GM12872 (cell line): ENCODE measurements around the gene SLC35B1.

Source experiments
- TF ChIP-seq, protein P1 (sequence below): IDR thresholded peaks from 3 replicates; pipeline ENCODE4 v1.5.1; 2011; ENCODE audit warnings: low read depth, mild to moderate bottlenecking, low read length, moderate library complexity; ENCODE audit not compliant: insufficient read depth

Gene SLC35B1, protein sequence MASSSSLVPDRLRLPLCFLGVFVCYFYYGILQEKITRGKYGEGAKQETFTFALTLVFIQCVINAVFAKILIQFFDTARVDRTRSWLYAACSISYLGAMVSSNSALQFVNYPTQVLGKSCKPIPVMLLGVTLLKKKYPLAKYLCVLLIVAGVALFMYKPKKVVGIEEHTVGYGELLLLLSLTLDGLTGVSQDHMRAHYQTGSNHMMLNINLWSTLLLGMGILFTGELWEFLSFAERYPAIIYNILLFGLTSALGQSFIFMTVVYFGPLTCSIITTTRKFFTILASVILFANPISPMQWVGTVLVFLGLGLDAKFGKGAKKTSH

DNA sequence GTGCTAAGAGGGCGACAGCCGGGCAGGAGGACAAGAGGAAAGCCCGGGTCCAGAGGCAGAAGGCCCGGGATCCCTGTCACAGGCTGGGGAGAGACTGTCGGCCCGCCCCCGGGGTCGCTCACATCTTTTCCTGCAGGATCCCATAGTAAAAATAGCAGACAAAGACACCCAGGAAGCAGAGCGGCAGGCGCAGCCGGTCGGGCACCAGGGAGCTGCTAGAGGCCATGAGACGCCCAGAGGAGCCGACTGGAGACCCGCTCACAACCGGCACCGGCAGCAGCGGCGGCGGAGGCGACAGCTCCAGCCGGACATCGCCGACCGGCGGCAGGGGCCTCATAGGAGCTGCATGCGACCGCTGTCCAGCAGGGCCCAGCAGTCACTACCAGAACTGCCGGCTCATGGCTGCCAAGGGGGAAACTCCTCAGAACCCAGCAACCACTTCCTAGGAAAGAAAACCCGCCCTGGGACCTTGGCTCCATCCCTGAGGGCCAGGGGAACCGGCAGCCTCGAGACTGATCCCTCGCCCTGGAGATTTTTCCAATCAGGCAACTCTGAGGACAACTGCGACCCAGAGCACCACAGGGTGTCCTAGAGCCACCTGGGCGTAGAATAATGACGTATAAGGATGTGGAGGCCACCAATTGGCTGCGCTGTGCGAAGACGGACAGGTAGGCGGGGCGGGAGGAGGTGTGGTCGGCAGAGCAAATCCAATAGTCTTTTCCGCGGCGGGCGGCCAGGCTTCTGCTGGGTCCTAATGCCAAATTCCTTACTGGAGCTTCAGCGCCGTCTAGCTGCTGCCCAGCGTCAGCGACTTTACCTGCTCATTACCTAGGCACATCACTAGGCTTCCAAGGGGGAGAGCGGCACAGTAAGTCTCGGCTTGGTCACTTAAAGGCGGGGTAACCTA, at the start of gene SLC35B1:
SLC35B1 (minus strand) TSS at position 357 of the 907 bp plus-strand sequence; CDS start at position 226, 131 bp downstream.
- TF ChIP-seq, protein P1, sequence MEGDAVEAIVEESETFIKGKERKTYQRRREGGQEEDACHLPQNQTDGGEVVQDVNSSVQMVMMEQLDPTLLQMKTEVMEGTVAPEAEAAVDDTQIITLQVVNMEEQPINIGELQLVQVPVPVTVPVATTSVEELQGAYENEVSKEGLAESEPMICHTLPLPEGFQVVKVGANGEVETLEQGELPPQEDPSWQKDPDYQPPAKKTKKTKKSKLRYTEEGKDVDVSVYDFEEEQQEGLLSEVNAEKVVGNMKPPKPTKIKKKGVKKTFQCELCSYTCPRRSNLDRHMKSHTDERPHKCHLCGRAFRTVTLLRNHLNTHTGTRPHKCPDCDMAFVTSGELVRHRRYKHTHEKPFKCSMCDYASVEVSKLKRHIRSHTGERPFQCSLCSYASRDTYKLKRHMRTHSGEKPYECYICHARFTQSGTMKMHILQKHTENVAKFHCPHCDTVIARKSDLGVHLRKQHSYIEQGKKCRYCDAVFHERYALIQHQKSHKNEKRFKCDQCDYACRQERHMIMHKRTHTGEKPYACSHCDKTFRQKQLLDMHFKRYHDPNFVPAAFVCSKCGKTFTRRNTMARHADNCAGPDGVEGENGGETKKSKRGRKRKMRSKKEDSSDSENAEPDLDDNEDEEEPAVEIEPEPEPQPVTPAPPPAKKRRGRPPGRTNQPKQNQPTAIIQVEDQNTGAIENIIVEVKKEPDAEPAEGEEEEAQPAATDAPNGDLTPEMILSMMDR, result peak; percentile 98

DNA sequence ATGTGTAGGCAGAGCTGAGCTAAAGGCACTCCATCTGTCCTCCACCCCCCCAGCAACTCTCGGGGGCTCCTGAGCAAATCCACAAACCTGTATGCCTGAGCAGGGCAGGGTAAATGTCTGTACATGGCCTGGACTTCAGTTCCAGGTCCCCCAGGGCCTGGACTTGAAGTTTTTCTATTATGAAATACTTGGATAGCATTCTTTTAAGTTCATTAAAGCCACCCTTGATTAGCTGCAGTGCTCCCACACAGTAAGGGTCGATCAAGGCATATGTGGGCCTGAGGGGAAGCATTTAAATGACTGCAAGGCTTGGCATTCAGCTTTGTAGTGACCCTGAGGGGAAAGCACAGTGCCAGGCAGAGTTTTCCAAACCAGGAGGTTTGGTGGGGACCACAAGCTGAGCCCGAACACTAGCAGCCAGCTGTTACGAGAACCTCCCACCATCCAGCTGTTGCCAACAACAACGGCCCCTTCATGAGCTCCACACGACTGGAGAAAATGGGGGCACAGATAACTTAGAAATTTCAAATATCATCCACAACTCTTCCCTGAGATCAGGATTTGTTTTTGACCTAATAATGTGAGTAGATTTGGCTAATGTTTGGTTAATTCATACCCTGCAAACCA, 49.5 kb upstream of the SLC35B1 start:
- TF ChIP-seq, protein P1, result no peak

DNA sequence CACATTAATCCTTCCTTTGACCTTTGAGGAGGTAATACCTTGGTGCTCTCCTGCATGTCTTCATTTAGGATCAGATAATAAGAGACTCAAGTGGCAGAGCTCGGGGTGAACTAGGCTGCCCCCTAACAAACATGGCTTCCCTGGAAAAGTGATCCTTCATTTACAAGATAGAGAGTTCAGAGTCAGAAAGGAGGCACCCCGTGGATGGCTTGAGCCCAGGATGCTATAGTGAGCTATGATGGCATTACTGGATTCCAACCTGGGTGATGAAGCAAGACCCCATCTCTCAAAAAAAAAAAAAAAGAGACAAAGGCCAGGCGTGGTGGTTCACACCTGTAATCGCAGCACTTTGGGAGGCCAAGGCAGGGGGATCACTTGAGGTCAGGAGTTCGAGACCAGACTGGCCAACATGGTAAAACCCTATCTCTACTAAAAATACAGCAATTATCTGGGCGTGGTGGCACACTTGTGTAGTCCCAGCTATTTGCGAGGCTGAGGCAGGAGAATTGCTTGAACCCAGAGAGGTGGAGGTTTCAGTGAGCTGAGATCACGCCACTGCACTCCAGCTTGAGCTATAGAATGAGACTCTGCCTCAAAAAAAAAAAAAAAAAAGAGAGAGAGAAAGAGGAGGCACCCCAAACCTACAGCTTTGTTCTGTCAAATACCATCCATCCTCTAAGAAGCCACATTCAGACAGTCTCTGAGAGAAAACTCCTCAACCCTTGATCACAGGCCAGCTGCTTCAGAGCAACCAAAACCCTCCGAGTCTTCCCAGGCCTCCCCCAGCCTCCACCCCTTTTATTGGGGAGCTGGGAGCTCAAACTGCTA, 48.8 kb upstream of the SLC35B1 start:
- TF ChIP-seq, protein P1, result no peak

DNA sequence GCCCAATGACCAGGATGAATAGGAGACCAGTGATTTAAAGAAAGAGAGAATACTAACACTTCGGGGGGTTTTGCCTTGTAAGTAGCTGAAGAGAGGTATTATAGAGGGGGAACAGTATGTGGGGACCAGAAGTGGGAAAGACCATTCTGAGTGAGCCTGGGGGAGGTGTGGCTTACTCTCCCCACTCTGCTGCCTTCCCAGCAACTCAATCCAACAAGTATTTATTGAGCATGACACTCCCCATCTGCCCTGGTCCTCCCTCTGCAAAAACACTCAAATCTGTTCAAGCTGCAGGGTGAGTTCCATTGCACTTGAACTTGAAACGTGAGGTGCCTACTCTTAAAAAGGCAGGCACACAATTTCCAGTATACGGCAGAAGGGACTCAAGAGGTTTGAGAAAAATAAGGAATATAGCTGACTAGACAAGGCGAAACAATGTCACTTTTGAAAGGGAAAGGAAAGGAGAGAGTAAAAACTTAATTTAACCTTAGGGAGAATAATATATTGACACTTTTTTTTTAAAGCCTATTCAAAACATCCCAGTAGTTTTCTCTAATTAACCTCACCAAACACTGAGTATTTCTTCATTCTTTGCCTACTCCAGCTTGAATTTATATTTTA, 48.0 kb upstream of the SLC35B1 start:
- TF ChIP-seq, protein P1, result no peak

DNA sequence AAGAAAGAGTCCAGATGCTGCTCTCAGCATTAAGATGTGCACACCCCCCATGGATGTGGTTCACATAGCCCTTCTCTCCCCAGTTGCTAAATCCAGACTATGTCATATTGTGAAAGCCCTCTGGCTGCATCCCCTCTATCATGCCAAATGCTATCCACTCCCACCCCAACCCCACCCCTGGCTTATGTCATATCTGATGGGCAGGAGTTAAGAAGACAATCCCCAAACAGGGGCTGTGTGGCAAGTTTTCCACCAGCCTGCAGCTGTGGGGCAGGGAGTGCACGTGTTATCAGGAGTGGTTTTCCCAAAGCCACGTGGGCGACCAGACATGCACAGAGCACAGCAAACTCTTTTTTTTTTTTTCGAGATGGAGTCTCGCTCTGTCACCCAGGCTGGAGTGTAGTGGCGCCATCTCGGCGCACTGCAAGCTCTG, 46.2 kb upstream of the SLC35B1 start:
- TF ChIP-seq, protein P1, result no peak

DNA sequence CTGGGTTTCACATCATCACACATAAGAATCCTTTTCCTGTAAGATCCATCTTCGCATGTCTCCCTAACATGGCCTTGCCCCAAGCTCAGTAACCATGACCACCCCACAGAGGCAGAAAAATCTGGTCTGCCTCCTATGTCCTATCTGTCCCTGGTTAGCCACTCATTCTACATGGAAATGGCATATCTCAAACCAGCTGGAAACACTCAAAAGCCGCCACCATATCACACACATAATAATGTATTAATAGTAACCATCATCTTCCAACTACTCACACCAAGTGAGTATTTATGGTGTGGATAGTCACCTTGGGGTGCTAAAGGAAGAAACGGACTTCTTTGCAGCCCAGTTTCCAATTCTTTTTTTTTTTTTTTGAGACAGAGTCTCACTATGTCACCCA, 44.7 kb upstream of the SLC35B1 start:
- TF ChIP-seq, protein P1, result no peak
